ENCODE results near the gene OLIG1. TPM values are rescaled to one million over a fixed set of nuclear protein-coding genes. Genes with fewer than 3 reads are reported as not detected.

OLIG1 gene
- total RNA-seq, 1 experiment from 2014 or later: not detected

GRCh38 chr21:33063907-33064622 is 5.9 kb upstream of the OLIG1 start:
- Histone ChIP-seq H3K27me3 (ENCODE audit: insufficient read depth, low read depth) (peaks cover 77% of the 10 kb centered on the region), H3K9me2 (ENCODE audit: insufficient read depth) (no peaks in the 10 kb centered on the region), H3K4me3 (no peak overlapping the region), H3K36me3 (ENCODE audit: low read depth) (no peaks in the 10 kb centered on the region), H2AFZ (no peak overlapping the region), H3K79me2 (ENCODE audit: low read depth) (no peaks in the 10 kb centered on the region), H3K4me1 (replicated peaks; ENCODE audit: insufficient read depth) (no peaks in the 10 kb centered on the region), H3K4me2 (no peak overlapping the region), H3K9me3 (ENCODE audit: insufficient read depth, low read depth) (no peaks in the 10 kb centered on the region), H3F3A (ENCODE audit: insufficient read depth, low read depth) (no peaks in the 10 kb centered on the region), H4K20me1 (ENCODE audit: insufficient read depth) (no peaks in the 10 kb centered on the region), H3K27ac (no peak overlapping the region)
- TF ChIP-seq, protein P1, sequence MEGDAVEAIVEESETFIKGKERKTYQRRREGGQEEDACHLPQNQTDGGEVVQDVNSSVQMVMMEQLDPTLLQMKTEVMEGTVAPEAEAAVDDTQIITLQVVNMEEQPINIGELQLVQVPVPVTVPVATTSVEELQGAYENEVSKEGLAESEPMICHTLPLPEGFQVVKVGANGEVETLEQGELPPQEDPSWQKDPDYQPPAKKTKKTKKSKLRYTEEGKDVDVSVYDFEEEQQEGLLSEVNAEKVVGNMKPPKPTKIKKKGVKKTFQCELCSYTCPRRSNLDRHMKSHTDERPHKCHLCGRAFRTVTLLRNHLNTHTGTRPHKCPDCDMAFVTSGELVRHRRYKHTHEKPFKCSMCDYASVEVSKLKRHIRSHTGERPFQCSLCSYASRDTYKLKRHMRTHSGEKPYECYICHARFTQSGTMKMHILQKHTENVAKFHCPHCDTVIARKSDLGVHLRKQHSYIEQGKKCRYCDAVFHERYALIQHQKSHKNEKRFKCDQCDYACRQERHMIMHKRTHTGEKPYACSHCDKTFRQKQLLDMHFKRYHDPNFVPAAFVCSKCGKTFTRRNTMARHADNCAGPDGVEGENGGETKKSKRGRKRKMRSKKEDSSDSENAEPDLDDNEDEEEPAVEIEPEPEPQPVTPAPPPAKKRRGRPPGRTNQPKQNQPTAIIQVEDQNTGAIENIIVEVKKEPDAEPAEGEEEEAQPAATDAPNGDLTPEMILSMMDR (conservative IDR thresholded peaks at IDR 0.05): no peak
- no peak for TF ChIP-seq EZH2 (IDR thresholded peaks at IDR 0.05; ENCODE audit: low read depth)
- no TSS peak for BruUV-seq (replicated peaks)
- CTCF ChIA-PET: no interaction called here
- no peak for DNase-seq
- POLR2A ChIA-PET (ENCODE audit: unreplicated experiment): no interaction called here
- intact Hi-C loops (cut with micrococcal nuclease; ENCODE audit: unreplicated experiment): no loop called here

DNA sequence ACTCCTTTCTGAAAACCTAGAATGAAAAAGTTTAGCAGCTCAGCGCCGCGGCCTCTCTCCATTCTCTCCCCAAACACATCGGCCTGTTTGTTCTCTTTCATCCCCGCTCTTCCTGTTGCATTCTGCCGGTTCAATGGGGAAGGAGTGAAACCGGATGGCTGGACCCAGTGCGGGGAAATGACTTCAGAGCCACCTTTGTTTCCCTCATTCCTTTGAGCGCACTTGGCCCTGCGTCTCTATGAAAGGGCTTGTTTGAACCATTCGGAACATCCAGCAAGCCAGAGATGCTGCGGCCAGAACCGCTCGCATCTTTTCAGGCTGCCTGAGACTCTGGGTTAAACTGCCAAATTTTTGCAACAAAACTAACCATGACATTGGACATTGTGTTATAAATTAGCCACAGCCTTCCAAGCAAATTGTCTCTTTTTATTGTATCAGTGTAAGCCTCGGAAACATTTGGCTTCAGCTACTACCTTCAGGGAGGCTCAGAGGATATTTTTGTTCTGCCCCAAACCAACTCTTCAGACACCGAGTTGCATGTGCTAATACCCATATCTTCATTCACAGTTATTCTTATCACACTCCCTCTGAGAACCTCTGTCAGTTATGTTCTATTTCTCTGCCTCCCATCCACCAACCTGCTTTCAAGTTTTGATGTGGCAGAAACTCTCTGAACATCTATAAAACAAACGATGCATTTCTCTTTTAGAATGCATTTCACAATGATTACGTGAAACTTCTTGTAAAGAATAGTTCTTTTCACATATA is 5.1 kb upstream of the OLIG1 start:
- CTCF ChIA-PET: no interaction called here
- Histone ChIP-seq H3K36me3 (ENCODE audit: low read depth) (no peaks in the 10 kb centered on the region), H3K9me2 (ENCODE audit: insufficient read depth) (no peaks in the 10 kb centered on the region), H2AFZ (no peak overlapping the region), H4K20me1 (ENCODE audit: insufficient read depth) (no peaks in the 10 kb centered on the region), H3K79me2 (ENCODE audit: low read depth) (no peaks in the 10 kb centered on the region), H3K4me3 (no peak overlapping the region), H3K4me2 (no peak overlapping the region), H3F3A (ENCODE audit: insufficient read depth, low read depth) (no peaks in the 10 kb centered on the region), H3K9me3 (ENCODE audit: insufficient read depth, low read depth) (no peaks in the 10 kb centered on the region), H3K27me3 (ENCODE audit: insufficient read depth, low read depth) (peaks cover 72% of the 10 kb centered on the region), H3K4me1 (replicated peaks; ENCODE audit: insufficient read depth) (no peaks in the 10 kb centered on the region), H3K27ac (no peak overlapping the region)
- no peak for DNase-seq
- POLR2A ChIA-PET (ENCODE audit: unreplicated experiment): no interaction called here
- intact Hi-C loops (cut with micrococcal nuclease; ENCODE audit: unreplicated experiment): no loop called here
- no TSS peak for BruUV-seq (replicated peaks)
- TF ChIP-seq, protein P1 (conservative IDR thresholded peaks at IDR 0.05): no peak
- no peak for TF ChIP-seq EZH2 (IDR thresholded peaks at IDR 0.05; ENCODE audit: low read depth)

DNA sequence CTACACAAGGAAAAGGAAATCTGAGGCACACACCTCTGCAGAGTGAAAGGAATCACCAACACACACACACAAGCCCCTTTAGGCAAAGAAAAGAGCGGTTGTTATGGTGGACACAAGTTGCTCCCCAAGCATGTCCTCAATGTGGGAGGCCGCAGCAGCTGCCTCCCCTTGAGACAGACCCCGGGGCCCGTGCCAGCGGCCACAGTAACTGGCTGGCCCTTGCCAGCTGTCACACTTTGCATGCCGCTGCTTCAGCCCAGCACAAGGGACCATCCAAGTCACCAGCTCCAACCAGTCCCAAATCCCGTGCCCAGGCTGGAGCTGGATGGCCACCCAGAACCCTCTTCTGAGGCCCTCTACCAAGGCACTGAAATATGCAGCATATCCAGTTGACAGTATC is 2.9 kb upstream of the OLIG1 start:
- Histone ChIP-seq H3K4me2 (no peak overlapping the region), H2AFZ (no peak overlapping the region), H3K36me3 (ENCODE audit: low read depth) (no peaks in the 10 kb centered on the region), H3F3A (ENCODE audit: insufficient read depth, low read depth) (no peaks in the 10 kb centered on the region), H3K9me2 (ENCODE audit: insufficient read depth) (no peaks in the 10 kb centered on the region), H3K79me2 (ENCODE audit: low read depth) (no peaks in the 10 kb centered on the region), H3K4me3 (no peak overlapping the region), H3K4me1 (replicated peaks; ENCODE audit: insufficient read depth) (no peaks in the 10 kb centered on the region), H3K27ac (no peak overlapping the region), H3K9me3 (ENCODE audit: insufficient read depth, low read depth) (no peaks in the 10 kb centered on the region), H3K27me3 (ENCODE audit: insufficient read depth, low read depth) (peaks cover 50% of the 10 kb centered on the region), H4K20me1 (ENCODE audit: insufficient read depth) (no peaks in the 10 kb centered on the region)
- ChIA-PET POLR2A (ENCODE audit: unreplicated experiment) (no interaction called here), CTCF (no interaction called here)
- no peak for DNase-seq
- no TSS peak for BruUV-seq (replicated peaks)
- intact Hi-C loops (cut with micrococcal nuclease; ENCODE audit: unreplicated experiment): no loop called here
- no peak for TF ChIP-seq EZH2 (IDR thresholded peaks at IDR 0.05; ENCODE audit: low read depth)
- TF ChIP-seq, protein P1 (conservative IDR thresholded peaks at IDR 0.05): no peak

Measured in PC-9 (cell line).